OCI-LY7 (cell line): ENCODE data around the gene SOX5.

Source experiments
- EZH2phosphoT487 ChIP-seq: fragments of 200-600 bp; sonication (generic); IDR thresholded peaks from 2 replicates; pipeline ENCODE4 v1.6.1; 2018; ENCODE audit warnings: low read depth, borderline replicate concordance, mild to moderate bottlenecking, mixed run types, antibody characterized with exemption, low read length, moderate library complexity, mixed read lengths
- TF ChIP-seq, protein P1 (sequence below): fragments of 200-600 bp; sonication (generic); conservative IDR thresholded peaks from 2 replicates; pipeline ENCODE4 v1.5.1; 2014; ENCODE audit warnings: mild to moderate bottlenecking, antibody characterized with exemption, low read length, moderate library complexity, mixed read lengths

DNA sequence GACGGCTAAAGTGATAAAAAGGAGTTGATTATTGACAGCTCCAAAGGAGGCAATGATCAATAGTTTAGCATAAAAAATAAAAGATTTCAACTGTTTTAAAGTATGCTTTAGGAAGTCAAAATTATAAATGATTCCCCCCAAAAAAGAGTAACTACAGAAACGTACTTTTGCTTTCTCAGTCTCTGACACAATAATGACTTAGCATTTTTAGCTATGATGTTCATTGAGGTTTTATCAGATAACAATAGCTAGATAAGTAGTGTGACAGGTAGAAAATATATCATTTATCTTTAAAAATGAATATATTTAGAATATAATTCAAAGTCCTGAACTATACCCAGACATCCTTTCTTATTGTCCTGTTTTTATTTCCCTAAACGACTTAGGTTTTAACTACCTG is 352.9 kb downstream of the SOX5 start:
- TF ChIP-seq, protein P1, sequence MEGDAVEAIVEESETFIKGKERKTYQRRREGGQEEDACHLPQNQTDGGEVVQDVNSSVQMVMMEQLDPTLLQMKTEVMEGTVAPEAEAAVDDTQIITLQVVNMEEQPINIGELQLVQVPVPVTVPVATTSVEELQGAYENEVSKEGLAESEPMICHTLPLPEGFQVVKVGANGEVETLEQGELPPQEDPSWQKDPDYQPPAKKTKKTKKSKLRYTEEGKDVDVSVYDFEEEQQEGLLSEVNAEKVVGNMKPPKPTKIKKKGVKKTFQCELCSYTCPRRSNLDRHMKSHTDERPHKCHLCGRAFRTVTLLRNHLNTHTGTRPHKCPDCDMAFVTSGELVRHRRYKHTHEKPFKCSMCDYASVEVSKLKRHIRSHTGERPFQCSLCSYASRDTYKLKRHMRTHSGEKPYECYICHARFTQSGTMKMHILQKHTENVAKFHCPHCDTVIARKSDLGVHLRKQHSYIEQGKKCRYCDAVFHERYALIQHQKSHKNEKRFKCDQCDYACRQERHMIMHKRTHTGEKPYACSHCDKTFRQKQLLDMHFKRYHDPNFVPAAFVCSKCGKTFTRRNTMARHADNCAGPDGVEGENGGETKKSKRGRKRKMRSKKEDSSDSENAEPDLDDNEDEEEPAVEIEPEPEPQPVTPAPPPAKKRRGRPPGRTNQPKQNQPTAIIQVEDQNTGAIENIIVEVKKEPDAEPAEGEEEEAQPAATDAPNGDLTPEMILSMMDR, result no peak
- TF ChIP-seq EZH2phosphoT487, result no peak
